Motor neuron (in vitro differentiated cells): ENCODE results near the gene ATP2C2. TPM values are rescaled to one million over a fixed set of nuclear protein-coding genes. Genes with fewer than 3 reads are reported as not detected.

Experiments used
- ATAC-seq, 8 experiments: fragments of 200-7000 bp; cut with Tn5 transposase; replicated peaks in 6 of 8; 2 replicates each; pipeline ENCODE4 v1.8.0; 2021; ENCODE audit warnings: mild to moderate bottlenecking in 8 of 8, moderate library complexity in 8 of 8
- H3K27ac ChIP-seq, 2 donors: fragments of 250-450 bp; sonication (Bioruptor Pico); 2 replicates each; pipeline ENCODE4 v1.9.0; 2021; ENCODE audit warnings: antibody characterized with exemption in 2 of 2, mild to moderate bottlenecking in 2 of 2, moderate library complexity in 1 of 2
- H3K4me1 ChIP-seq, 2 donors: fragments of 250-450 bp; sonication (Bioruptor Pico); replicated peaks in 1 of 2; 2 replicates each; pipeline ENCODE4 v1.6.1; 2021; ENCODE audit warnings: antibody characterized with exemption in 2 of 2, mild to moderate bottlenecking in 2 of 2, moderate library complexity in 1 of 2
- H3K4me3 ChIP-seq, 5 donors: fragments of 250-450 bp; sonication (Bioruptor Pico); 2 replicates each; pipeline ENCODE4 v1.9.0; 2021; ENCODE audit warnings: antibody characterized with exemption in 5 of 5, mild to moderate bottlenecking in 5 of 5, moderate library complexity in 4 of 5
- WGBS, 10 experiments: fragments of 450-650 bp; shearing (Covaris generic); methylation state at CpG; one replicate each; pipeline ENCODE4 v1.0.0; 2022; 5-methylcytosine and 5-hydroxymethylcytosine counted together
- in situ Hi-C, 9 experiments: fragments of 400-800 bp; cut with MboI; loops; one replicate each; pipeline ENCODE4 v1.15.0; 2021; ENCODE audit warnings: low sequenced_read_pairs in 9 of 9, low pct_unique_long_range_greater_than_20kb in 2 of 9; ENCODE audit not compliant: unreplicated experiment in 9 of 9
- total RNA-seq, 8 experiments: library from RNA; unstranded; fragments of 300-600 nt; gene quantifications; 2 replicates each; pipeline versions ENCODE4 v1.2.3 to v1.2.4, GENCODE V29; 2022

ATP2C2 gene
- total RNA-seq, 8 experiments from 2014 or later = 0.61 to 2.6 (median 1.3) TPM

- 67 to 100% (median 75%) methylated on average over 1 to 6 of the region's 8 CpGs; no CpG with 5 or more reads in 2 of the 10 experiments for WGBS, 10 experiments
- no peak for ATAC-seq
- in situ Hi-C loops = loop anchor here in 7 of 9 experiments (25.0 kb wide), 5 partner anchors 188 to 538 kb away; partner anchors contain the start of genes WFDC1 (in 3 of the 7), MBTPS1 (in 2 of the 7), ADAD2 (in 1 of the 7) and TAF1C (in 1 of the 7)
- Histone ChIP-seq H3K4me1 (peaks cover 11 to 12% of the 10 kb centered on the region in 2 donors), H3K4me3 (no peak overlapping the region), H3K27ac (no peak overlapping the region)
Observed at GRCh38 chr16:84475643-84476240, 107.4 kb downstream of the ATP2C2 start.

GRCh38 chr16:84476401-84476800 is 108.1 kb downstream of the ATP2C2 start:
- Histone ChIP-seq H3K4me3 (no peak overlapping the region), H3K4me1 (peaks cover 11 to 12% of the 10 kb centered on the region in 2 donors), H3K27ac (no peak overlapping the region)
- in situ Hi-C loops = loop anchor here in 7 of 9 experiments (25.0 kb wide), 5 partner anchors 189 to 539 kb away; partner anchors contain the start of genes WFDC1 (in 3 of the 7), MBTPS1 (in 2 of the 7), ADAD2 (in 1 of the 7) and TAF1C (in 1 of the 7)
- WGBS, 10 experiments = 50 to 100% (median 90%) methylated on average over 1 to 8 of the region's 8 CpGs; no CpG with 5 or more reads in 2 of the 10 experiments
- ATAC-seq = no peak

- 53 to 93% (median 83%) methylated on average over 2 to 7 of the region's 7 CpGs; no CpG with 5 or more reads in 3 of the 10 experiments for WGBS, 10 experiments
- Histone ChIP-seq H3K4me1 (peaks cover 11 to 12% of the 10 kb centered on the region in 2 donors), H3K27ac (no peak overlapping the region), H3K4me3 (no peak overlapping the region)
- ATAC-seq = peak in 1 of 8 experiments; percentile 18
- in situ Hi-C loops = loop anchor here in 7 of 9 experiments (25.0 kb wide), 5 partner anchors 190 to 540 kb away; partner anchors contain the start of genes WFDC1 (in 3 of the 7), MBTPS1 (in 2 of the 7), ADAD2 (in 1 of the 7) and TAF1C (in 1 of the 7)
Observed at GRCh38 chr16:84477661-84478060, 109.3 kb downstream of the ATP2C2 start.

- WGBS, 10 experiments = 0 to 90% (median 50%) methylated on average over 1 to 10 of the region's 13 CpGs
- H3K4me3 ChIP-seq = no peak overlapping the region
- H3K27ac ChIP-seq = peak overlapping the region; percentile 40 to 45
- in situ Hi-C loops = loop anchor here in 7 of 9 experiments (25.0 kb wide), 5 partner anchors 191 to 541 kb away; partner anchors contain the start of genes WFDC1 (in 3 of the 7), MBTPS1 (in 2 of the 7), ADAD2 (in 1 of the 7) and TAF1C (in 1 of the 7)
- peak in 7 of 8 experiments; percentile 86 to 98 (median 94) for ATAC-seq
- H3K4me1 ChIP-seq = peaks cover 11 to 12% of the 10 kb centered on the region in 2 donors
Observed at GRCh38 chr16:84478172-84478947, 110.0 kb downstream of the ATP2C2 start.

- ATAC-seq = no peak
- WGBS, 10 experiments = 80 to 100% (median 97%) methylated on average over 1 to 11 of the region's 16 CpGs; no CpG with 5 or more reads in 6 of the 10 experiments
- Histone ChIP-seq H3K4me3 (no peak overlapping the region), H3K27ac (no peak overlapping the region), H3K4me1 (peaks cover 15 to 19% of the 10 kb centered on the region in 2 donors)
- in situ Hi-C loops = loop anchor here (10.0 to 25.0 kb wide), 7 partner anchors 193 to 543 kb away; partner anchors contain the start of genes WFDC1 (in 3 of the 9), MBTPS1 (in 2 of the 9), ADAD2 (in 1 of the 9) and TAF1C (in 1 of the 9)
Observed at GRCh38 chr16:84479716-84480450, 111.5 kb downstream of the ATP2C2 start.

GRCh38 chr16:84481051-84481735 is 112.9 kb downstream of the ATP2C2 start:
- in situ Hi-C loops = loop anchor here (10.0 to 25.0 kb wide), 7 partner anchors 194 to 544 kb away; partner anchors contain the start of genes WFDC1 (in 3 of the 9), MBTPS1 (in 2 of the 9), ADAD2 (in 1 of the 9) and TAF1C (in 1 of the 9)
- H3K4me1 ChIP-seq = peaks cover 15 to 19% of the 10 kb centered on the region in 2 donors
- 85 to 100% (median 99%) methylated on average over 2 to 12 of the region's 26 CpGs; no CpG with 5 or more reads in 5 of the 10 experiments for WGBS, 10 experiments

GRCh38 chr16:84482001-84482891 is 113.9 kb downstream of the ATP2C2 start:
- in situ Hi-C loops = loop anchor here (10.0 to 25.0 kb wide), 7 partner anchors 195 to 545 kb away; partner anchors contain the start of genes WFDC1 (in 3 of the 9), MBTPS1 (in 2 of the 9), ADAD2 (in 1 of the 9) and TAF1C (in 1 of the 9)
- Histone ChIP-seq H3K4me3 (no peak overlapping the region), H3K4me1 (peaks cover 15 to 19% of the 10 kb centered on the region in 2 donors), H3K27ac (no peak overlapping the region)
- no peak for ATAC-seq
- 80 to 100% (median 89%) methylated on average over 1 to 12 of the region's 33 CpGs; no CpG with 5 or more reads in 6 of the 10 experiments for WGBS, 10 experiments

More at GRCh38 chr16:84481051-84481735, 112.9 kb downstream of the ATP2C2 start:
- no peak for ATAC-seq
- Histone ChIP-seq H3K4me3 (no peak overlapping the region), H3K27ac (no peak overlapping the region)

GRCh38 chr16:84482951-84483881 is 114.9 kb downstream of the ATP2C2 start:
- no peak for ATAC-seq
- H3K27ac ChIP-seq = no peak overlapping the region
- no peak overlapping the region for H3K4me3 ChIP-seq
- in situ Hi-C loops = loop anchor here (10.0 to 25.0 kb wide), 7 partner anchors 196 to 546 kb away; partner anchors contain the start of genes WFDC1 (in 3 of the 9), MBTPS1 (in 2 of the 9), ADAD2 (in 1 of the 9) and TAF1C (in 1 of the 9)
- 93 to 100% (median 95%) methylated on average over 1 to 17 of the region's 25 CpGs; no CpG with 5 or more reads in 1 of the 10 experiments for WGBS, 10 experiments
- peaks cover 6 to 14% of the 10 kb centered on the region in 2 donors for H3K4me1 ChIP-seq

GRCh38 chr16:84483882-84484565 is 115.7 kb downstream of the ATP2C2 start:
- peak overlapping the region in 1 of 2 donors; percentile 7 for H3K27ac ChIP-seq
- peaks cover 4 to 7% of the 10 kb centered on the region in 2 donors for H3K4me1 ChIP-seq
- in situ Hi-C loops = loop anchor here (10.0 to 25.0 kb wide), 7 partner anchors 197 to 547 kb away; partner anchors contain the start of genes WFDC1 (in 3 of the 9), MBTPS1 (in 2 of the 9), ADAD2 (in 1 of the 9) and TAF1C (in 1 of the 9)
- H3K4me3 ChIP-seq = no peak overlapping the region
- peak in 3 of 8 experiments; percentile 10 to 43 (median 13) for ATAC-seq
- WGBS, 10 experiments = 60 to 100% (median 90%) methylated on average over 1 to 8 of the region's 19 CpGs; no CpG with 5 or more reads in 2 of the 10 experiments
